Measurements from ENCODE around the gene SYNGR2.

SYNGR2 gene, protein sequence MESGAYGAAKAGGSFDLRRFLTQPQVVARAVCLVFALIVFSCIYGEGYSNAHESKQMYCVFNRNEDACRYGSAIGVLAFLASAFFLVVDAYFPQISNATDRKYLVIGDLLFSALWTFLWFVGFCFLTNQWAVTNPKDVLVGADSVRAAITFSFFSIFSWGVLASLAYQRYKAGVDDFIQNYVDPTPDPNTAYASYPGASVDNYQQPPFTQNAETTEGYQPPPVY

DNA sequence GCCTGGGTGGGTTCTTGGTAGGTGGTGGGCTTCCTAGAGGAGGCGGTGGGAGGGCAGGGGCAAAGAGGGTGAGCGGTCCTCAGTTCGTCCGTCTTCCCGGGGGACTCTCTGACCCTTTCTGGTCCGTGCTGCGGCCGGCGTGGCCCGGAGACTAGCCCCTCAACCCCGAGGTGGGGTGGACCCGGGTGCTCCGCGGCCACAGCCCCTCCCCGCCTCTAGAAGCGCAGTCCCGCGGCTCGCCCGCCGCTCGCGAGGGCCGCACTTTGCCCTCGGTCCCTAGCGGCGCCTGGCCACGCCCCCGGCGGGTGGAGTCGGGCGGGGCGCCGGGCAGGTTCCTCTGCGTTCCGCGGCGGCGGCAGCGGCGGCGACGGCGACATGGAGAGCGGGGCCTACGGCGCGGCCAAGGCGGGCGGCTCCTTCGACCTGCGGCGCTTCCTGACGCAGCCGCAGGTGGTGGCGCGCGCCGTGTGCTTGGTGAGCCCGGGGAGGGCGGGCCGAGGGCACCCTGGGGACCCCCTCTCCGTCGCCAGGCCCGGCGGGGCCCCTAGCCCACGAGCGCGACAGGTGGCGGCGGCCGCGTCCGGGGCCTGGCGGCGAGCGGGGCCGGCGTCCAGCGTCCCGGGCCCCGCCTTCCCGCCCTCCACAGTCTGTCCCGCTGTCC lies at the start of gene SYNGR2:
Gene SYNGR2, plus strand, starts transcription at position 340 of the 661 bp plus-strand sequence. Its CDS starts 36 bp downstream, at position 376.
- no peak for TF ChIP-seq Cebpa-rat (IDR thresholded peaks at IDR 0.05)
- peaks cover 17 to 44% (median 41%) of the 10 kb centered on the region in 11 experiments for H4K20me1 ChIP-seq
- H3K9ac ChIP-seq, result peak within 1 kb of the TSS; percentile 81 to 97 (median 86)
- H3K4me3 ChIP-seq, result peak within 1 kb of the TSS; percentile 73 to 95 (median 82)
- H3K4me1 ChIP-seq, result peaks cover 39 to 59% (median 44%) of the 10 kb centered on the region in 10 experiments
- H3K9me3 ChIP-seq (replicated peaks in 1 of 11), result no peaks in the 10 kb centered on the region
- H3K27me3 ChIP-seq, result no peaks in the 10 kb centered on the region
- H3K36me3 ChIP-seq, result peaks cover 8 to 32% (median 24%) of the 10 kb centered on the region in 11 experiments; a peak in 19 of 22 replicates
- peak within 1 kb of the TSS; percentile 73 to 92 (median 83) for H3K27ac ChIP-seq
- H3K4me2 ChIP-seq, result peak within 1 kb of the TSS; percentile 92 to 100 (median 96)

DNA sequence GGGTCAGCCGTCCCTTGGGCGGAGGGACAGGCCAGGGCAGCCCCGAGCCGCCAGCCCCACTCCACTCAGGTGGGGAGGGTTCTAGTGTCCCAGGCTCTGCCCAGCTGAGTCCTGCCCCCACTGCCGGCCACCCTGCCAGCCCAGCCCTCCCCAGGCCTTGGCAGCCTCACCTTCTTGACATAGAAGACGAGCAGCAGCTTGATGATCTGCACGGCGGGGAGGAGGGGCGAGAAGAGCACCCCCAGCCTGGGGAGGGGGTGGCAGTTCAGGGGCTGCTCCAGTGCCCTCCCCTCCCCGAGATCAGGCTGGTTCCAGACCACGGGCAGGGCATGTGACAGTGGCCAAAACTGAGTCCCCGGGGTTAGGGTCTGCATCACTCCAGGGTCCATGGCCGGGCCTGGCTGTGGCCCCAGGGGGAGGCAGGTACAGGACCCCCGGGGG lies 49.6 kb upstream of the SYNGR2 start:
- TF ChIP-seq Cebpa-rat (IDR thresholded peaks at IDR 0.05), result no peak
- Histone ChIP-seq H3K9ac (peak overlapping the region in 3 of 11 experiments; percentile 3 to 38 (median 33); a peak in 2 of 22 replicates), H3K27me3 (no peaks in the 10 kb centered on the region), H3K4me1 (peaks cover 62 to 87% (median 78%) of the 10 kb centered on the region in 10 experiments), H3K27ac (peak overlapping the region in 2 of 11 experiments; percentile 4 to 9; a peak in 1 of 22 replicates), H3K9me3 (replicated peaks in 1 of 11) (no peaks in the 10 kb centered on the region), H3K36me3 (peaks cover 80 to 98% (median 88%) of the 10 kb centered on the region in 11 experiments), H3K4me2 (peak overlapping the region; percentile 13 to 76 (median 54); a peak in 19 of 22 replicates), H3K4me3 (no peak overlapping the region), H4K20me1 (peaks cover 75 to 100% (median 89%) of the 10 kb centered on the region in 11 experiments)

DNA sequence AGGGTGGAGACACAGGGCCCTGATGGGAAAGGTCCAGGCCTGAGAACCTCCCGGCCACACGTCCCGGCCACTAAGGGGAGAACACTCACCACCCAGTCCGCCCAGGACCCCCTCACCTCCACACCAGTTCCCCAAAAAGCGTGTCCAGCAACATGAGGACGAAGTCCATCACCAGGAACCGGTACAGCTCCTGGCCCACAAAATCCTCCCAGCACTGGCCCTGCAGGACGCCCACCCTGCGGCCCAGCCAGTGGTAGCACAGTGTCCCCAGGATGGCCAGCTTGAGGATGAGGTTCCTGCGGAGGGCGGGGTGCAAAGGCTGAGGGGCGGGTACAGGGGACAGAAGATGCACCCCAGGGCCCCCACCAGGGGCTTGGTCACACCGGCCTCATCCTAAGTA lies 47.8 kb upstream of the SYNGR2 start:
- Histone ChIP-seq H3K4me3 (no peak overlapping the region), H3K9me3 (replicated peaks in 1 of 11) (no peaks in the 10 kb centered on the region), H3K27ac (no peak overlapping the region), H4K20me1 (peaks cover 73 to 99% (median 81%) of the 10 kb centered on the region in 11 experiments), H3K9ac (peak overlapping the region in 2 of 11 experiments; percentile 56 to 73; a peak in 3 of 22 replicates), H3K4me1 (peaks cover 71 to 88% (median 84%) of the 10 kb centered on the region in 10 experiments), H3K27me3 (no peaks in the 10 kb centered on the region), H3K36me3 (peaks cover 71 to 99% (median 86%) of the 10 kb centered on the region in 11 experiments), H3K4me2 (peak overlapping the region in 10 of 11 experiments; percentile 85 to 100 (median 96); a peak in 16 of 22 replicates)
- no peak for TF ChIP-seq Cebpa-rat (IDR thresholded peaks at IDR 0.05)

DNA sequence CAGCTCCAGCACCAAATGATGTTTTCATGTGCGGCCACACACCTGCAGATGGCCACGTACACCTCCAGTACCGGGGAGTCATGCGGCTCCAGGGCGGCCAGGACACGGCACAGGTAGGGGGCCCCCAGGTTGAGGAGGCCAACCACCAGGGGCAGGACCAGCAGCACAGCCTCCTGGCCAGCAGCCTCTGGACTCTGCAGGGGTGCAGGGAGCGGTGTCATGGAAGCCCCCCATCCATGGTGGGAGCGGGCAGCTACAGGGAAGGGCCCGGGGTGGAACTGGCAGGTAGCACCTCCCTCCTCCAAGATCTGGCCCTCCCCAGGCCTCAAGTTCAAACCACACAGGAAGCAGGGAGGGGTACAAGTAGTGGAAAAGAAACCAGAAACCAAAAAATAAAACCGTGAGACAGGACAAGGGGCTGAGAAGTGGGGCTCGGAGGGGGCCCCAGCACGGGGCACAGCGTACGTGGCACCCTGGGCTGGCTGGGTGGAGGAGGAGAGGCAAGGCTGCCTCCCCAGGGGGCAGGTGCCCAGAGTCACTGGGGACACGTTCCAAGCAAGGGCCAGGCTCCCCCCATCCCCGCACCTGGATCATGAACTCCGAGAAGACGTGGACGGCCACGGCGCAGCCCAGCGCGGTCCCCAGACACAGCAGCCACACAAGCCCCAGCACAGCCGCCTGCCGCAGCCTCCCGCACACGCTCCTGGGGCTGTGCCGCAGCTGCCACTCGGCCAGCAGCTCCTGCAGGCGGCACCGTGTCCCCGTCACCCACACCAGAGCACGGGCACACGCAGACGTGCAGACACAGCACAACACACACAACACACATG lies 47.2 kb upstream of the SYNGR2 start:
- Histone ChIP-seq H3K4me1 (peaks cover 78 to 95% (median 90%) of the 10 kb centered on the region in 10 experiments), H3K36me3 (peaks cover 69 to 100% (median 89%) of the 10 kb centered on the region in 11 experiments), H3K4me3 (peak overlapping the region in 9 of 10 experiments; percentile 44 to 65 (median 51); a peak in 17 of 20 replicates), H4K20me1 (peaks cover 73 to 100% (median 83%) of the 10 kb centered on the region in 11 experiments), H3K27me3 (no peaks in the 10 kb centered on the region), H3K4me2 (peak overlapping the region; percentile 85 to 100 (median 96)), H3K27ac (peak overlapping the region in 9 of 11 experiments; percentile 5 to 63 (median 32); a peak in 15 of 22 replicates), H3K9ac (peak overlapping the region; percentile 56 to 77 (median 66); a peak in 21 of 22 replicates), H3K9me3 (replicated peaks in 1 of 11) (no peaks in the 10 kb centered on the region)
- TF ChIP-seq Cebpa-rat (IDR thresholded peaks at IDR 0.05), result no peak

DNA sequence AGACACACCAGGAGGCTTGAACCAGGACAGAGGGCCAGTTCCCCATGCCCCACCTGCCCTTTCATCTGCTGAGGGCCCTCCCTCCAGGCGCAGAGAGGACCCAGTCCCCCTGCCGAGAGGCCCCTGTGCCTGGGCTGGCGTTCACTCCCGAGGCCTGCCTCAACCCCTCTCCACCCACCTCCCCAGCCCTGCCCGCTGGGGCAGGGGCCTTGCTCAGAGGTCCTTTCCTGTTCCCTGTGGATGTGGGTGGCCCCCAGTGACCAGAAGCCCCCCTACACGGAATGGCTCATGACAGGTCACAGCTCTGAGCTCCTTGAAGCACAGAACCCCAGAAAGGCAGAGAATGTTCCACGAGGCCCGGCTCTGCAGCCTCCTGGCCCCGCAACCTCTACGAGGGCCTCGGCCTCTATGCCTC lies 46.6 kb upstream of the SYNGR2 start:
- peaks cover 63 to 96% (median 82%) of the 10 kb centered on the region in 11 experiments for H3K36me3 ChIP-seq
- H3K9ac ChIP-seq, result peak overlapping the region; percentile 56 to 77 (median 66)
- TF ChIP-seq Cebpa-rat (IDR thresholded peaks at IDR 0.05), result no peak
- peak overlapping the region in 7 of 11 experiments; percentile 23 to 63 (median 53); a peak in 12 of 22 replicates for H3K27ac ChIP-seq
- no peaks in the 10 kb centered on the region for H3K9me3 ChIP-seq (replicated peaks in 1 of 11)
- peak overlapping the region; percentile 85 to 100 (median 96) for H3K4me2 ChIP-seq
- peak overlapping the region in 9 of 10 experiments; percentile 44 to 65 (median 51); a peak in 17 of 20 replicates for H3K4me3 ChIP-seq
- peaks cover 70 to 100% (median 81%) of the 10 kb centered on the region in 11 experiments for H4K20me1 ChIP-seq
- H3K4me1 ChIP-seq, result peaks cover 84 to 100% (median 96%) of the 10 kb centered on the region in 10 experiments
- H3K27me3 ChIP-seq, result no peaks in the 10 kb centered on the region

DNA sequence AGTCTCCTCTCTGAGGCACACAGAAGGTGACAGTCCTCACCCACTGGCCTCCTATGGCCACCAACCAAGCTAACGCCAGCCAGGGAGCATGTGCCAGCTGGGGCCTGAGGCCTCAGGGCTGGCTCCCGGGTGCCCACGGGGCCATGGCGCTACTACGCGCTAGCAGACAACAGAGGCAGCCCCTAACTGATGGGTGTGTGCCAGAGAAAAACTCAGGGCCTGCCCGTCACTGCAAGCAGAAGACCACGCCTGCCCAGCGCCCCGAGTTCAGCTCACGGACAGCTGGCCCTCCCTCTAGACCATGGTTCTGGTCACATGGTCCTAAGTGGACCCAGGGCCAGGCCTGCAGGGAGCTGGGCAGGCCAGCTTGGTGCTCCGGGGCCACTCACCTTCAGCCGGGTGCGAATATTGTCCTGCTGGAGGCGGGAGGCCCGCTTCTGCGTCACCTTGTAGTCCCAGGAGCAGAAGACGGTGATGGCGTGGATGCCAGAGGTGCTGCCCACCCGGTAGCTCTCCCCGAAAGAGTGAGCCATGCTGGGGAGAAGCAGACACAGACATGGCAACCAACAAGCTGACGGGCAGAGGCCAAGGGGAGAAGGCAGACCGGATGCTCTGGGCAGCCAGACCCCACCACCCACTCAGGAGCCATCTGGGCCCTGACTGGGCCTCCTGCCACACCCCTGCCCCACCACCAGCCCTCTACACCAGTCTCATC lies 46.0 kb upstream of the SYNGR2 start:
- Histone ChIP-seq H3K27ac (peak overlapping the region in 6 of 11 experiments; percentile 31 to 63 (median 57); a peak in 9 of 22 replicates), H3K9ac (peak overlapping the region; percentile 56 to 77 (median 66)), H3K27me3 (no peaks in the 10 kb centered on the region), H4K20me1 (peaks cover 64 to 96% (median 75%) of the 10 kb centered on the region in 11 experiments), H3K36me3 (peaks cover 58 to 90% (median 77%) of the 10 kb centered on the region in 11 experiments), H3K9me3 (replicated peaks in 1 of 11) (no peaks in the 10 kb centered on the region), H3K4me2 (peak overlapping the region; percentile 85 to 100 (median 96)), H3K4me1 (peaks cover 86 to 100% (median 95%) of the 10 kb centered on the region in 10 experiments), H3K4me3 (peak overlapping the region in 9 of 10 experiments; percentile 44 to 65 (median 51); a peak in 15 of 20 replicates)
- TF ChIP-seq Cebpa-rat (IDR thresholded peaks at IDR 0.05), result no peak

DNA sequence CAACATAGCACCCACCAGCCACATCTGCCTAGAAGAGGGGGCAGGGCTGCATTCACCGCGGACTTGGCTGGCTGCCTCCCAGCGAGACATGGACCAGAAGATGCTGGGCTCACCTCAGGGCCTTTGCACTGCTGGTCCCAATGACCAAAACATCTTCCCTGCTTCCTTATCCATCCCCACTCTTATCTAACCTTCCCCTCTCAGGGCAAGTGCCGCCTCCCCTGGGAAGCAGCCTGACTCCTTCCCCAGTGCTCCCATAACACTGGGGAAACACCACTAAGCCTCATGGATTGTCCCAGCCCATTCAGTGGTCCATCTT lies 45.5 kb upstream of the SYNGR2 start:
- Histone ChIP-seq H3K9ac (peak overlapping the region in 7 of 11 experiments; percentile 56 to 77 (median 70); a peak in 8 of 22 replicates), H3K9me3 (replicated peaks in 1 of 11) (no peaks in the 10 kb centered on the region), H3K36me3 (peaks cover 57 to 85% (median 74%) of the 10 kb centered on the region in 11 experiments), H4K20me1 (peaks cover 59 to 91% (median 70%) of the 10 kb centered on the region in 11 experiments), H3K27ac (no peak overlapping the region), H3K4me1 (peaks cover 81 to 96% (median 92%) of the 10 kb centered on the region in 10 experiments), H3K4me2 (peak overlapping the region; percentile 85 to 100 (median 96)), H3K4me3 (peak overlapping the region in 3 of 10 experiments; percentile 26 to 65 (median 54); a peak in 3 of 20 replicates), H3K27me3 (no peaks in the 10 kb centered on the region)
- no peak for TF ChIP-seq Cebpa-rat (IDR thresholded peaks at IDR 0.05)
